ENCODE data around the gene MARVELD1.

MARVELD1 gene

GRCh38 chr10:97701438-97702069 lies 12.0 kb upstream of the MARVELD1 start:
- no peaks in the 10 kb centered on the region for H3K9me3 Mint-ChIP-seq
- peaks cover 23% of the 10 kb centered on the region for H3K4me1 Mint-ChIP-seq
- peak; percentile 55 for DNase-seq
- peak; percentile 79 for TF ChIP-seq CTCF (IDR thresholded peaks at IDR 0.05)
- H3K27me3 Mint-ChIP-seq (ENCODE audit: low read depth, poor library complexity) = peaks cover 14% of the 10 kb centered on the region
- H3K27ac Mint-ChIP-seq = no peak overlapping the region
- H3K4me3 Mint-ChIP-seq = no peak overlapping the region
- H3K36me3 Mint-ChIP-seq (ENCODE audit: low read depth) = no peaks in the 10 kb centered on the region

DNA sequence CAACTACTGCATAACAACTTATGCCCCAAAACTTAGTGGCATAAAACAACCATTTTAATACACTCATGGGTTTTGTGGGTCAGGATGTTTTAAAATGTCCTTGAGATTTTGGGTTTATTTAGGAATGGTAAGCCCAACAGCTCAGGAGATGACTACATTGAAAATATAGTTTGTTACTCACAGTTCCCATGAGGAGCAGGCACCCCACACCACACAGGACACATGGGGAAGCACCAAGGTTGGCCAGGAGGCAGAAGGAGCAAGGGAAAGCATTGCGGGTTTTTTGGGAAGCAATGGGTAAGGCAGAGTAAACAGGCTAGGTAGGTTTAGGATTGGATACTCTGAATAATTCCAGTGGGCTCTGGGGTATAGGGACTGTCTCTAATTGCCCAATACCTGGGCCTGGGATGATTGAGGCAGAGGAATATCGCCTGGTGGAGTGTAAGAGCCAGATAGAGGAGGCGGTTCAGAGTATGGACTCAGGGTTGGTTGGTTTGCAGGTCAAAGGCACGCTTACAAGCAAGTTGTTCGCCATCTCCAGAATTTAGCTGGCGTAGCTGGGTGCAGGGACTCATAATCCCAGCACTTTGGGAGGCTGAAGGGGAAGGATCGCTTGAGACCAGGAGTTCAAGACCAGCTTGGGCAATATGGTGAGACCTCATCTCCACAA lies 10.0 kb upstream of the MARVELD1 start:
- no peaks in the 10 kb centered on the region for H3K9me3 Mint-ChIP-seq
- H3K27ac Mint-ChIP-seq = no peak overlapping the region
- no peak for DNase-seq
- H3K4me1 Mint-ChIP-seq = peaks cover 15% of the 10 kb centered on the region
- TF ChIP-seq CTCF (IDR thresholded peaks at IDR 0.05) = no peak
- no peak overlapping the region for H3K4me3 Mint-ChIP-seq
- peaks cover 14% of the 10 kb centered on the region for H3K27me3 Mint-ChIP-seq (ENCODE audit: low read depth, poor library complexity)
- H3K36me3 Mint-ChIP-seq (ENCODE audit: low read depth) = no peaks in the 10 kb centered on the region

DNA sequence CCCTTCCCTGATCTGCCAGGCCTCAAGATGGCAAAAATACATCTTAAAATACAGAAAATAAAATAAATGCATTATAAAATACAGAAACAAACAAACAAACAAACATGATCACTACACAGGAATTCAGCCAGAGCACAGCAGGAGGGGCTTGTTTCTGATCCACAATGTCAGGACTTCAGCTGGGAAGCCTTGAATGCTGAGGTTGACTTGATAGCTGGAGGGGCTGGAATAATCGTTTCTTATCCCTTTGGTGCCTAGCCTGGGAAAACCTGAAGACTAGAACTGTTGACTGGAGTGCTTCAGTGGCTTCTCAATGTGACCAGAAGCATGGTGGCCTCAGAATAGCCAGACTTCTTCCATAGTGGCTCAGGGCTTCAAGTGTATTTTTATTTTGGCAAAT lies 9.2 kb upstream of the MARVELD1 start:
- Mint-ChIP-seq H3K4me1 (peaks cover 11% of the 10 kb centered on the region), H3K36me3 (ENCODE audit: low read depth) (no peaks in the 10 kb centered on the region), H3K9me3 (no peaks in the 10 kb centered on the region), H3K4me3 (no peak overlapping the region), H3K27me3 (ENCODE audit: low read depth, poor library complexity) (peaks cover 12% of the 10 kb centered on the region), H3K27ac (peak overlapping the region; percentile 78)
- no peak for TF ChIP-seq CTCF (IDR thresholded peaks at IDR 0.05)
- no peak for DNase-seq

- TF ChIP-seq CTCF (IDR thresholded peaks at IDR 0.05) = no peak
These were observed 8.4 kb upstream of the MARVELD1 start for GRCh38 chr10:97705006-97705670.

GRCh38 chr10:97707134-97707861 lies 6.2 kb upstream of the MARVELD1 start:
- no peak for TF ChIP-seq CTCF (IDR thresholded peaks at IDR 0.05)
- no peaks in the 10 kb centered on the region for H3K36me3 Mint-ChIP-seq (ENCODE audit: low read depth)
- no peak for DNase-seq
- peaks cover 13% of the 10 kb centered on the region for H3K27me3 Mint-ChIP-seq (ENCODE audit: low read depth, poor library complexity)
- peaks cover 20% of the 10 kb centered on the region for H3K4me1 Mint-ChIP-seq
- no peak overlapping the region for H3K4me3 Mint-ChIP-seq
- no peak overlapping the region for H3K27ac Mint-ChIP-seq
- H3K9me3 Mint-ChIP-seq = no peaks in the 10 kb centered on the region

More at GRCh38 chr10:97705006-97705670, 8.4 kb upstream of the MARVELD1 start:
- Mint-ChIP-seq H3K27me3 (ENCODE audit: low read depth, poor library complexity) (peaks cover 8% of the 10 kb centered on the region), H3K4me1 (peaks cover 18% of the 10 kb centered on the region), H3K9me3 (no peaks in the 10 kb centered on the region), H3K27ac (no peak overlapping the region), H3K36me3 (ENCODE audit: low read depth) (no peaks in the 10 kb centered on the region), H3K4me3 (no peak overlapping the region)
- DNase-seq = no peak

Measured in nephron progenitor cell (in vitro differentiated cells).